ENCODE data around the gene GRID1.

- no peak for TF ChIP-seq CTCF (conservative IDR thresholded peaks at IDR 0.05)
- no peak for TF ChIP-seq EZH2 (IDR thresholded peaks at IDR 0.05; ENCODE audit: low read depth)
Measured at GRCh38 chr10:86353506-86354485, 12.8 kb downstream of the GRID1 start.
